Activated T-cell treated with anti-CD3 and anti-CD28 coated beads, Interleukin-2, amount 50 U/mL, for 4 hours (primary cell): ENCODE data around the gene TIAM1. TPM values are rescaled to one million over a fixed set of nuclear protein-coding genes. Genes with fewer than 3 reads are reported as not detected.
A peak's percentile ranks its signal among the peaks of the same experiment; 100 is the strongest.

ENCODE experiments used
- ATAC-seq, 2 donors: fragments of 200-7000 bp; cut with Tn5 transposase; one replicate each; pipeline ENCODE4 v1.10.0; 2021
- DNase-seq: peaks from one replicate; pipeline ENCODE4 v3.0.0-alpha.2; 2020
- H3K27me3 Mint-ChIP-seq: one replicate; pipeline ENCODE4 v1.8.0; 2021; ENCODE audit warnings: low read depth, mixed read lengths
- H3K36me3 Mint-ChIP-seq: one replicate; pipeline ENCODE4 v1.8.0; 2022; ENCODE audit warnings: mixed read lengths; ENCODE audit not compliant: insufficient read depth
- H3K4me1 Mint-ChIP-seq: one replicate; pipeline ENCODE4 v1.8.0; 2021; ENCODE audit warnings: low read depth, mixed read lengths
- H3K4me3 Mint-ChIP-seq: one replicate; pipeline ENCODE4 v1.8.0; 2021; ENCODE audit warnings: mild to moderate bottlenecking, moderate library complexity, mixed read lengths
- H3K9me3 Mint-ChIP-seq: one replicate; pipeline ENCODE4 v1.8.0; 2021; ENCODE audit warnings: mixed read lengths
- total RNA-seq, 3 donors: library from RNA; stranded (reverse); gene quantifications; one replicate each; pipeline ENCODE4 v1.2.1, GENCODE V29; 2021

The TIAM1 gene
- total RNA-seq, 3 donors from 2014 or later: 103 to 133 (median 132) TPM

GRCh38 chr21:31255896-31256295 is 88.2 kb downstream of the TIAM1 start:
- DNase-seq (no peak), ATAC-seq (no peak)
- Mint-ChIP-seq H3K36me3 (peaks cover 1% of the 10 kb centered on the region), H3K27me3 (no peaks in the 10 kb centered on the region), H3K9me3 (no peaks in the 10 kb centered on the region), H3K4me3 (no peak overlapping the region), H3K4me1 (no peaks in the 10 kb centered on the region)

- Mint-ChIP-seq H3K4me1 (no peaks in the 10 kb centered on the region), H3K4me3 (no peak overlapping the region), H3K36me3 (peaks cover 1% of the 10 kb centered on the region), H3K27me3 (no peaks in the 10 kb centered on the region), H3K9me3 (no peaks in the 10 kb centered on the region)
- DNase-seq: no peak
- no peak for ATAC-seq
Measured at GRCh38 chr21:31255036-31255435, 89.0 kb downstream of the TIAM1 start.

GRCh38 chr21:31254131-31254530 is 89.9 kb downstream of the TIAM1 start:
- ATAC-seq (no peak), DNase-seq (no peak)
- H3K4me3 Mint-ChIP-seq: no peak overlapping the region
- peaks cover 1% of the 10 kb centered on the region for H3K36me3 Mint-ChIP-seq
- H3K9me3 Mint-ChIP-seq: no peaks in the 10 kb centered on the region
- H3K4me1 Mint-ChIP-seq: no peaks in the 10 kb centered on the region
- no peaks in the 10 kb centered on the region for H3K27me3 Mint-ChIP-seq

GRCh38 chr21:31253684-31254083 is 90.4 kb downstream of the TIAM1 start:
- H3K4me3 Mint-ChIP-seq: no peak overlapping the region
- no peaks in the 10 kb centered on the region for H3K4me1 Mint-ChIP-seq
- H3K27me3 Mint-ChIP-seq: no peaks in the 10 kb centered on the region
- H3K36me3 Mint-ChIP-seq: peaks cover 1% of the 10 kb centered on the region
- ATAC-seq (no peak), DNase-seq (no peak)
- no peaks in the 10 kb centered on the region for H3K9me3 Mint-ChIP-seq

GRCh38 chr21:31252611-31253010 is 91.5 kb downstream of the TIAM1 start:
- no peaks in the 10 kb centered on the region for H3K4me1 Mint-ChIP-seq
- no peaks in the 10 kb centered on the region for H3K9me3 Mint-ChIP-seq
- no peaks in the 10 kb centered on the region for H3K27me3 Mint-ChIP-seq
- no peak overlapping the region for H3K4me3 Mint-ChIP-seq
- no peak for DNase-seq
- peaks cover 4% of the 10 kb centered on the region for H3K36me3 Mint-ChIP-seq
- no peak for ATAC-seq

- Mint-ChIP-seq H3K36me3 (peaks cover 4% of the 10 kb centered on the region), H3K4me3 (no peak overlapping the region), H3K4me1 (no peaks in the 10 kb centered on the region), H3K27me3 (no peaks in the 10 kb centered on the region), H3K9me3 (no peaks in the 10 kb centered on the region)
- no peak for DNase-seq
- no peak for ATAC-seq
Measured at GRCh38 chr21:31252091-31252490, 92.0 kb downstream of the TIAM1 start.

- Mint-ChIP-seq H3K36me3 (peaks cover 4% of the 10 kb centered on the region), H3K4me3 (no peak overlapping the region), H3K27me3 (no peaks in the 10 kb centered on the region), H3K9me3 (no peaks in the 10 kb centered on the region), H3K4me1 (no peaks in the 10 kb centered on the region)
- DNase-seq (no peak), ATAC-seq (no peak)
Measured at GRCh38 chr21:31251686-31252085, 92.4 kb downstream of the TIAM1 start.

GRCh38 chr21:31248598-31248997 is 95.5 kb downstream of the TIAM1 start:
- no peaks in the 10 kb centered on the region for H3K4me1 Mint-ChIP-seq
- H3K36me3 Mint-ChIP-seq: peaks cover 24% of the 10 kb centered on the region
- H3K27me3 Mint-ChIP-seq: no peaks in the 10 kb centered on the region
- H3K9me3 Mint-ChIP-seq: peaks cover 8% of the 10 kb centered on the region
- ATAC-seq (no peak), DNase-seq (no peak)
- no peak overlapping the region for H3K4me3 Mint-ChIP-seq

- no peaks in the 10 kb centered on the region for H3K27me3 Mint-ChIP-seq
- peaks cover 55% of the 10 kb centered on the region for H3K36me3 Mint-ChIP-seq
- ATAC-seq (no peak), DNase-seq (no peak)
- no peaks in the 10 kb centered on the region for H3K4me1 Mint-ChIP-seq
- no peak overlapping the region for H3K4me3 Mint-ChIP-seq
- peaks cover 27% of the 10 kb centered on the region for H3K9me3 Mint-ChIP-seq
Measured at GRCh38 chr21:31243611-31244010, 100.5 kb downstream of the TIAM1 start.

- ATAC-seq: peak; percentile 51 to 62
- Mint-ChIP-seq H3K27me3 (no peaks in the 10 kb centered on the region), H3K36me3 (peaks cover 36% of the 10 kb centered on the region), H3K4me3 (no peak overlapping the region), H3K4me1 (peaks cover 13% of the 10 kb centered on the region), H3K9me3 (peaks cover 18% of the 10 kb centered on the region)
- DNase-seq: no peak
Measured at GRCh38 chr21:31236528-31236927, 107.5 kb downstream of the TIAM1 start.

GRCh38 chr21:31235671-31236450 is 108.2 kb downstream of the TIAM1 start:
- ATAC-seq (peak in 1 of 2 donors; percentile 43), DNase-seq (no peak)
- H3K4me3 Mint-ChIP-seq: no peak overlapping the region
- peaks cover 33% of the 10 kb centered on the region for H3K36me3 Mint-ChIP-seq
- H3K27me3 Mint-ChIP-seq: no peaks in the 10 kb centered on the region
- H3K4me1 Mint-ChIP-seq: peaks cover 13% of the 10 kb centered on the region
- H3K9me3 Mint-ChIP-seq: peaks cover 12% of the 10 kb centered on the region

GRCh38 chr21:31234936-31235335 is 109.1 kb downstream of the TIAM1 start:
- H3K9me3 Mint-ChIP-seq: peaks cover 4% of the 10 kb centered on the region
- H3K27me3 Mint-ChIP-seq: no peaks in the 10 kb centered on the region
- ATAC-seq: no peak
- peaks cover 27% of the 10 kb centered on the region for H3K36me3 Mint-ChIP-seq
- no peak overlapping the region for H3K4me3 Mint-ChIP-seq
- peaks cover 13% of the 10 kb centered on the region for H3K4me1 Mint-ChIP-seq
- DNase-seq: no peak

GRCh38 chr21:31233711-31234110 is 110.3 kb downstream of the TIAM1 start:
- ATAC-seq (no peak), DNase-seq (no peak)
- Mint-ChIP-seq H3K27me3 (no peaks in the 10 kb centered on the region), H3K36me3 (peaks cover 22% of the 10 kb centered on the region), H3K4me3 (no peak overlapping the region), H3K9me3 (peaks cover 4% of the 10 kb centered on the region), H3K4me1 (peaks cover 14% of the 10 kb centered on the region)

GRCh38 chr21:31232344-31232743 is 111.7 kb downstream of the TIAM1 start:
- Mint-ChIP-seq H3K9me3 (peaks cover 4% of the 10 kb centered on the region), H3K4me3 (no peak overlapping the region), H3K36me3 (peaks cover 20% of the 10 kb centered on the region), H3K4me1 (peaks cover 16% of the 10 kb centered on the region), H3K27me3 (no peaks in the 10 kb centered on the region)
- DNase-seq (no peak), ATAC-seq (no peak)

GRCh38 chr21:31230937-31231336 is 113.1 kb downstream of the TIAM1 start:
- H3K9me3 Mint-ChIP-seq: peaks cover 4% of the 10 kb centered on the region
- H3K4me3 Mint-ChIP-seq: no peak overlapping the region
- H3K36me3 Mint-ChIP-seq: peaks cover 16% of the 10 kb centered on the region
- ATAC-seq: no peak
- H3K27me3 Mint-ChIP-seq: no peaks in the 10 kb centered on the region
- DNase-seq: no peak
- peaks cover 4% of the 10 kb centered on the region for H3K4me1 Mint-ChIP-seq
